K562 (cell line): ENCODE measurements around the gene RAMAC. TPM values are rescaled to one million over a fixed set of nuclear protein-coding genes. Genes with fewer than 3 reads are reported as not detected.

Experiments used
- ATAC-seq: fragments of 200-7000 bp; cut with Tn5 transposase; 3 replicates; pipeline ENCODE4 v1.9.1; 2020; ENCODE audit warnings: moderate library complexity
- BruUV-seq: library from RNA; stranded (reverse); fragments of 400-500 nt; replicated peaks from 2 replicates; lab custom pipeline; 2021; lab: Mats Ljungman, UMichigan
- CTCF ChIA-PET: fragments of 300-600 bp; formaldehyde crosslinking; extraction: SDS; loops from one replicate; lab custom pipeline; 2021; ENCODE audit warnings: low intra/inter-chr PET ratio; lab: Yijun Ruan, JAX
- POLR2A ChIA-PET: fragments of 300-600, 350-650 bp; sonication (Branson Sonifier 250); formaldehyde crosslinking; extraction: SDS; loops from one replicate; lab custom pipeline; 2021; ENCODE audit warnings: antibody characterized with exemption, inconsistent platforms; lab: Yijun Ruan, JAX
- DNase-seq, 4 experiments: peaks; one replicate each; pipeline versions ENCODE4 v3.0.0 to v3.0.0-alpha.2; 2011 to 2018; ENCODE audit warnings: low spot score in 3 of 4, mixed read lengths in 3 of 4; ENCODE audit errors: extremely low read depth in 1 of 4
- FAIRE-seq: peaks from 2 replicates; lab custom pipeline; 2011; peaks lifted over from hg19 to GRCh38; lab: Jason Lieb, UNC
- H2AFZ ChIP-seq: 2 replicates; pipeline ENCODE4 v1.6.0; 2011; ENCODE audit warnings: low read depth, low read length, control low read depth, inconsistent platforms
- H3K27ac ChIP-seq: fragments of 200-600 bp; 3 replicates; pipeline ENCODE4 v1.8.0; 2011; ENCODE audit warnings: low read depth, mild to moderate bottlenecking, control low read depth, inconsistent platforms, low read length, moderate library complexity, mixed read lengths; ENCODE audit errors: extremely low read depth
- H3K27me3 ChIP-seq, 2 experiments: fragments of 300-600 bp in 1 of 2; 2 replicates in 1 of 2; 3 replicates in 1 of 2; pipeline versions ENCODE4 v1.6.0 to v1.8.0; 2011; ENCODE audit warnings: inconsistent platforms in 2 of 2, low read length in 2 of 2, mild to moderate bottlenecking in 1 of 2, mixed read lengths in 1 of 2, moderate library complexity in 1 of 2; ENCODE audit not compliant: control insufficient read depth in 2 of 2, insufficient read depth in 2 of 2
- H3K36me3 ChIP-seq: fragments of 300-600 bp; 3 replicates; pipeline ENCODE4 v1.8.0; 2011; ENCODE audit warnings: mild to moderate bottlenecking, low read length, inconsistent platforms; ENCODE audit not compliant: control insufficient read depth, insufficient read depth
- H3K4me1 ChIP-seq, 2 experiments: fragments of 200-600 bp in 1 of 2; replicated peaks in 1 of 2; 2 replicates in 1 of 2; 3 replicates in 1 of 2; pipeline versions ENCODE4 v1.5.1 to v1.8.0; 2011; ENCODE audit warnings: inconsistent platforms in 2 of 2, low read length in 2 of 2, mild to moderate bottlenecking in 1 of 2, mixed read lengths in 1 of 2, moderate library complexity in 1 of 2; ENCODE audit not compliant: control insufficient read depth in 2 of 2, insufficient read depth in 2 of 2
- H3K4me2 ChIP-seq: 2 replicates; pipeline ENCODE4 v1.6.1; 2011; ENCODE audit warnings: low read length, control low read depth, inconsistent platforms, mixed read lengths; ENCODE audit not compliant: insufficient read depth
- H3K4me3 ChIP-seq: fragments of 200-600 bp; sonication (generic), shearing (Covaris generic); 2 replicates; pipeline ENCODE4 v1.5.1; 2016; ENCODE audit warnings: control low read depth, inconsistent platforms
- H3K79me2 ChIP-seq: fragments of 200-600 bp; 3 replicates; pipeline ENCODE4 v1.8.0; 2011; ENCODE audit warnings: low read length, inconsistent platforms; ENCODE audit not compliant: control insufficient read depth, insufficient read depth
- H3K9ac ChIP-seq, 2 experiments: 2 replicates each; pipeline versions ENCODE4 v1.6.0 to v1.6.1; 2011; ENCODE audit warnings: low read depth in 2 of 2, low read length in 2 of 2, control low read depth in 1 of 2, inconsistent platforms in 1 of 2, mild to moderate bottlenecking in 1 of 2, mixed read lengths in 1 of 2; ENCODE audit not compliant: insufficient read depth in 1 of 2
- H3K9me1 ChIP-seq: one replicate; pipeline ENCODE4 v1.6.0; 2011; ENCODE audit warnings: inconsistent platforms, mild to moderate bottlenecking, low read length, moderate library complexity; ENCODE audit not compliant: control insufficient read depth, insufficient read depth
- H3K9me3 ChIP-seq: replicated peaks from 2 replicates; pipeline ENCODE4 v1.5.1; 2011; ENCODE audit warnings: low read depth, low read length, inconsistent platforms; ENCODE audit not compliant: control insufficient read depth, insufficient read depth
- H4K20me1 ChIP-seq: replicated peaks from 2 replicates; pipeline ENCODE4 v1.6.1; 2011; ENCODE audit warnings: low read length, inconsistent platforms, mixed read lengths; ENCODE audit not compliant: control insufficient read depth, insufficient read depth
- LARP7 ChIP-seq: fragments of 450-650 bp; IDR thresholded peaks from 2 replicates; pipeline ENCODE4 v1.6.1; 2016
- SRSF9 ChIP-seq: fragments of 200-400 bp; formaldehyde crosslinking; IDR thresholded peaks from 2 replicates; pipeline ENCODE4 v1.6.1; 2017; ENCODE audit warnings: low read depth, low read length, borderline replicate concordance
- TAF15 ChIP-seq: fragments of 200-400 bp; formaldehyde crosslinking; IDR thresholded peaks from 2 replicates; pipeline ENCODE4 v1.6.1; 2017; ENCODE audit warnings: mild to moderate bottlenecking, low read depth, low read length, moderate library complexity
- WGBS: fragments of 100-300 bp; shearing (Covaris generic); methylation state at CpG from one replicate; pipeline ENCODE4 v1.1.6; 2016; ENCODE audit warnings: low coverage, mixed read lengths; ENCODE audit not compliant: insufficient coverage; ENCODE audit errors: missing lambda C conversion rate; 5-methylcytosine and 5-hydroxymethylcytosine counted together
- in situ Hi-C: fragments of 300-500 bp; cut with MboI; formaldehyde crosslinking; loops from 4 replicates; pipeline ENCODE4 v1.15.0; 2018; ENCODE audit warnings: inconsistent platforms, mixed read lengths
- intact Hi-C: fragments of 100-400 bp; cut with micrococcal nuclease; formaldehyde crosslinking; loops from 2 replicates; pipeline ENCODE4 v1.14.2; 2022
- polyA plus RNA-seq, 8 experiments: library from polyadenylated mRNA; depleted of rRNA in 4 of 8; stranded (reverse) in 5 of 8; unstranded in 3 of 8; fragments of >200 nt; fragmentation: Nextera tagmentation in 2 of 8; fragmentation: Illumina TruSeq in 1 of 8; extraction: Ambion mirVana in 2 of 8; extraction: Trizol in 1 of 8; gene quantifications; 2 replicates each; pipeline versions ENCODE4 v1.2.1 to v1.2.3, GENCODE V29; 2011 to 2014; ENCODE audit warnings: inconsistent platforms in 1 of 8, missing spikeins in 1 of 8
- total RNA-seq, 7 experiments: library from RNA; depleted of rRNA in 6 of 7; stranded (reverse); fragments of >200 nt in 6 of 7; fragmentation: Illumina TruSeq in 2 of 7; extraction: Trizol in 2 of 7; gene quantifications; 2 replicates each; pipeline versions ENCODE4 v1.2.1 to v1.2.3, GENCODE V29; 2011 to 2021; ENCODE audit warnings: low replicate concordance in 1 of 7
- TF ChIP-seq, protein P1 (sequence below): fragments of 450-650 bp; IDR thresholded peaks from 2 replicates; pipeline ENCODE4 v1.6.1; 2018; ENCODE audit not compliant: partially characterized antibody

Gene RAMAC
- total and polyA plus RNA-seq, 9 of the 15 experiments (the other 6 are each of a cell fraction or from before 2014, with no cell fraction given): 26.9 to 108 (median 38.4) TPM

- no peak overlapping the region for H3K9ac ChIP-seq
- no peaks in the 10 kb centered on the region for H3K4me1 ChIP-seq
- H3K4me2 ChIP-seq: no peak overlapping the region
- no peaks in the 10 kb centered on the region for H3K9me1 ChIP-seq
- intact Hi-C loops (no loop called here), in situ Hi-C loops (no loop called here)
- TF ChIP-seq LARP7 (no peak), SRSF9 (no peak), TAF15 (no peak)
- TF ChIP-seq, protein P1, sequence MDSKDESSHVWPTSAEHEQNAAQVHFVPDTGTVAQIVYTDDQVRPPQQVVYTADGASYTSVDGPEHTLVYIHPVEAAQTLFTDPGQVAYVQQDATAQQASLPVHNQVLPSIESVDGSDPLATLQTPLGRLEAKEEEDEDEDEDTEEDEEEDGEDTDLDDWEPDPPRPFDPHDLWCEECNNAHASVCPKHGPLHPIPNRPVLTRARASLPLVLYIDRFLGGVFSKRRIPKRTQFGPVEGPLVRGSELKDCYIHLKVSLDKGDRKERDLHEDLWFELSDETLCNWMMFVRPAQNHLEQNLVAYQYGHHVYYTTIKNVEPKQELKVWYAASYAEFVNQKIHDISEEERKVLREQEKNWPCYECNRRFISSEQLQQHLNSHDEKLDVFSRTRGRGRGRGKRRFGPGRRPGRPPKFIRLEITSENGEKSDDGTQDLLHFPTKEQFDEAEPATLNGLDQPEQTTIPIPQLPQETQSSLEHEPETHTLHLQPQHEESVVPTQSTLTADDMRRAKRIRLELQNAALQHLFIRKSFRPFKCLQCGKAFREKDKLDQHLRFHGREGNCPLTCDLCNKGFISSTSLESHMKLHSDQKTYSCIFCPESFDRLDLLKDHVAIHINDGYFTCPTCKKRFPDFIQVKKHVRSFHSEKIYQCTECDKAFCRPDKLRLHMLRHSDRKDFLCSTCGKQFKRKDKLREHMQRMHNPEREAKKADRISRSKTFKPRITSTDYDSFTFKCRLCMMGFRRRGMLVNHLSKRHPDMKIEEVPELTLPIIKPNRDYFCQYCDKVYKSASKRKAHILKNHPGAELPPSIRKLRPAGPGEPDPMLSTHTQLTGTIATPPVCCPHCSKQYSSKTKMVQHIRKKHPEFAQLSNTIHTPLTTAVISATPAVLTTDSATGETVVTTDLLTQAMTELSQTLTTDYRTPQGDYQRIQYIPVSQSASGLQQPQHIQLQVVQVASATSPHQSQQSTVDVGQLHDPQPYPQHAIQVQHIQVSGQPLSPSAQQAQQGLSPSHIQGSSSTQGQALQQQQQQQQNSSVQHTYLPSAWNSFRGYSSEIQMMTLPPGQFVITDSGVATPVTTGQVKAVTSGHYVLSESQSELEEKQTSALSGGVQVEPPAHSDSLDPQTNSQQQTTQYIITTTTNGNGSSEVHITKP: no peak
- BruUV-seq: no TSS peak
- H3K79me2 ChIP-seq: no peaks in the 10 kb centered on the region
- ChIA-PET CTCF (no interaction called here), POLR2A (no interaction called here)
- no peak overlapping the region for H2AFZ ChIP-seq
- H3K27ac ChIP-seq: no peak overlapping the region
- 4% methylated on average over 5 of the region's 5 CpGs for WGBS
- ATAC-seq (no peak), FAIRE-seq (no peak), DNase-seq (no peak)
- peaks cover 45 to 79% of the 10 kb centered on the region in 2 experiments for H3K27me3 ChIP-seq
- H4K20me1 ChIP-seq: no peaks in the 10 kb centered on the region
- no peak overlapping the region for H3K4me3 ChIP-seq
- no peaks in the 10 kb centered on the region for H3K9me3 ChIP-seq
- H3K36me3 ChIP-seq: no peaks in the 10 kb centered on the region
These were observed 48.3 kb upstream of the RAMAC start for GRCh38 chr15:82937712-82938058.
